ENCODE measurements around the gene ACTRT3.

Gene ACTRT3

DNA sequence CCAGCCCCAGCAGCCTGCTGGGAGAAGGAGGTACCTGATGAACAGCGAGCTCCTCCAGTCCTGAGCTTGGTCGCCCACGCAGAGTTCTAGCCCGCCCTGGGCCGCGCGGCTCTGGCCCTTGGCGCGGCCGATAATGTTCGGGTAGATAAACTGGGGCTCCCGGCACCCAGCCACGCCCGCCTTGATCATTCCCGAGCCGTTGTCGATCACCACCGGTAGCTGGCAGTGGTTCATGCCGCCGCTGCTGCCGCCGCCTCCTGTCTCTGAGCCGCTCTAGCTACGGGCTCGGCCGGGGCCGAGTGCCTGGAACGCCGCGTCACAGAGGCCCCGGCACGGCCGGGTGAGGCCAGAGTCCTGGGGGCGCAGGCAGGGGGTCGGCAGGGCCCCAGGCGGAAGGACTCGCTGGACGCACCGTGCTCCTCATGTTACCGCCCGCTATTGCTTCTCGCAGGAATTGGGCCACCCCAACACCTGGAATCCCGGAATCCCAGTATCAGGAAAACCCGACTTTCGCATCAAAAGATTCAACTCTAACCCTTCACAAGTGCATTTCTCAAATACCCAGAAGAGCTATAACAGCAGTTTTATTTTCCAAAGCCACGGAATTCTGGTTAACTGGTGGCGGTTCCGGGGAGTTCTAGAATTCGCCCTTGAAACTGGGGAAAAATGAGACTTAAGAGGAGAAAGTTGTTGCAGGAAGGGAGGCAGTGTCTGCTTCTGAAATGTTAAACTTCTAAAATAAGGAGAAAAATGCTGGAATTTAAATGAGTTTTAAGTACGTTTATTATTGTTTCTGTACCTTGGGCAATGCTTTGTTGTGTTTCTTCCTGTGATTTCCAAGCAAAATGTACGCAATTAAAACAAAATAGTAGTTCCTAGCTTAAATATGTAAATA lies at the start of gene ACTRT3:
Gene ACTRT3 (minus strand): TSS at position 275 of the 895 bp plus-strand sequence. CDS start 41 bp downstream, at position 234.
- no peak for DNase-seq

DNA sequence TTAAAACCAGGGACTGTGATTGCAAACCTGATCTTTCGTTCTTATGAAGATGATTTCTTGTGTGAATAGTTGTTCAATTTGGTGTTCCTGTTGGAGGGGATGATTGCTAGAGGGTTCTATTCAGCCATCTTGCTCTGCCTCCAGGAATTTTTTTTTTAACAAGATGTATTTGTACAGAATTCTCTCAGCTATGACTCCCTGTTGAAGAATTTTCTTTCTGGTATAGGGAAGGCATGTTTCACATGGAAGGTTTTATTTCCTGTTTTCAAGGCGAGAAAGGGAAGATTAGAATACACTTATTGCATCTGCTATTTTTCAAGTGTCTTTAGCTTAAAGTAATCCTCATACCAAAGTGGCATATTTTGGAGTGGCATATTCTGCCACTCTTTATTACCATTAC lies 49.0 kb upstream of the ACTRT3 start:
- DNase-seq = no peak

DNA sequence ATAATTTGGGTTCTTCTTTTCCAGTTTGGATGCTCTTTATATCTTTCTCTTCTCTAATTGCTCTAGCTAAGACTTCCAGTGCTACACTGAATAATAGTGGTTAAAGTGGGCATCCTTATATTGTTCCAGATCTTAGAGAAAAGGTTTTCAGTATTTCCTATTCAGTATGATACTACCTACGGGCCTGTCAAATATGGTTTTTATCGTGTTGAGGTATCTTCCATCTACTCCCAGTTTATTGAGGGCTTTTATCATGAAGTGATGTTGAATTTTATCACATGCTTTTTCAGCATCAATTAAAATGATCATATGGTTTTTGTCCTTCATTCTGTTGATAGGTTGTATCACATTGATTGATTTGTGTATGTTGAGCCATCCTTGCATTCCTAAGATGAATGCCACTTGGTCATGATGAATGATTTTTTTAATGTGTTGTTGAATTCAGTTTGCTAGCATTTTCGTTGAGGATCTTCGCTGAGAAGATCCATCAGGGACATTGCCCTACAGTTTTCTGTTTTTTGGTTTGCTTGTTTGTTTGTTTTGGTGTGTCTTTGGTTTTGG lies 46.3 kb upstream of the ACTRT3 start:
- DNase-seq = no peak

DNA sequence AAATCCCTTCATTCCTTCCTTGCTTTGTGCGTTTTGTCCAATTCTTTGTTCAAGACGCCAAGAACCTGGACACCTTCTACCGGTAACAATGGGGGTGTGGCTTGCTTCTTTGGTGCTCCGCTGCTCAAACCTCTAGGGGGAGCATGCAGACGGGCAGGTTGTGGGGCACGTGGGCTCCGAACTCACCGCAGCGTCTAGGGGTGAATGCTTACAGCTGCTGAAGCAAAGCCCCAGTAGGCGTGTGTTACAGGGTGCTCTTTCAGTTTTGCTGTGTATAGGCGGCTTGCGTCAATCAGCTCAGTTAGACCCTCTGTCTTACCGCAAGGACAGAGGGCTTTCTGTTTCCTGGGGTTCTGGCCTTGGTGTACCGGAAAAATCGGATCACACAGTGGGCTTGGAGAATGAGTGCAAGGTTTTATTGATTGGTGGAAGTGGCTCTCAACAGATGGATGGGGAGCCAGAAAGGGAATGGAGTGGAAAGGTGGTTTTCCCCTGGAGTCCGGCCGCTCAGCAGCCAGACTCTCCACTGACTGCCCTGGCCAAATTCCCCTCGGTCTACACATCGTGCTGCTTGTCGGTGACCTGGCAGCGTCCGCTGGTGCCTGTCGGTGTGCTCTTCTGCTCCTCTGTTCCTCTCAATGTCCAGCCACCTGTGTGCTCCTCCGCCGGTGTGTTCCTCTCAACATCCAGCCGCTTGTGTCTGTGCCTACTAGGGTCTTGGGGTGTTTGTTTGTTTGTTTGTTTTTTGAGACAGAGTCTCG lies 44.6 kb upstream of the ACTRT3 start:
- peak; percentile 82 to 90 for DNase-seq

DNA sequence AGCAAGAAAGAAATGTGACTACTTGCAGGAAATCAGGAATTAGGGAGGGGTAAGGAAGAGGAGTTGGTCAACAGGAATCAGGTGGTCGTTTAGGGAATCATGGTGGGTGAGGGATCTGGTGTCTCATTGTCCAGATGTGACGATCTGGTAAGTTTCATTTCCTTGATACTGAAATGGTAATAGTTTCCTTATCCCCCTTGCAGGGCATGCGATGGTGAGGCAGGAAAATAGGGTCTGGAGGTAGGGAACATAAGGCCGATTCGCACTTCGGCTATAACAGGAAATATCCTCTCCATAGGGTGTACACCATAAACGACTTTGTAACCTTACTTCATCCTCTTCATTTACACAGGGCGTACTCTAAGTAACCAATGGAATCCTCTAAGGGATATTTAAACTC lies 43.9 kb upstream of the ACTRT3 start:
- peak in 1 of 2 experiments; percentile 51 for DNase-seq

DNA sequence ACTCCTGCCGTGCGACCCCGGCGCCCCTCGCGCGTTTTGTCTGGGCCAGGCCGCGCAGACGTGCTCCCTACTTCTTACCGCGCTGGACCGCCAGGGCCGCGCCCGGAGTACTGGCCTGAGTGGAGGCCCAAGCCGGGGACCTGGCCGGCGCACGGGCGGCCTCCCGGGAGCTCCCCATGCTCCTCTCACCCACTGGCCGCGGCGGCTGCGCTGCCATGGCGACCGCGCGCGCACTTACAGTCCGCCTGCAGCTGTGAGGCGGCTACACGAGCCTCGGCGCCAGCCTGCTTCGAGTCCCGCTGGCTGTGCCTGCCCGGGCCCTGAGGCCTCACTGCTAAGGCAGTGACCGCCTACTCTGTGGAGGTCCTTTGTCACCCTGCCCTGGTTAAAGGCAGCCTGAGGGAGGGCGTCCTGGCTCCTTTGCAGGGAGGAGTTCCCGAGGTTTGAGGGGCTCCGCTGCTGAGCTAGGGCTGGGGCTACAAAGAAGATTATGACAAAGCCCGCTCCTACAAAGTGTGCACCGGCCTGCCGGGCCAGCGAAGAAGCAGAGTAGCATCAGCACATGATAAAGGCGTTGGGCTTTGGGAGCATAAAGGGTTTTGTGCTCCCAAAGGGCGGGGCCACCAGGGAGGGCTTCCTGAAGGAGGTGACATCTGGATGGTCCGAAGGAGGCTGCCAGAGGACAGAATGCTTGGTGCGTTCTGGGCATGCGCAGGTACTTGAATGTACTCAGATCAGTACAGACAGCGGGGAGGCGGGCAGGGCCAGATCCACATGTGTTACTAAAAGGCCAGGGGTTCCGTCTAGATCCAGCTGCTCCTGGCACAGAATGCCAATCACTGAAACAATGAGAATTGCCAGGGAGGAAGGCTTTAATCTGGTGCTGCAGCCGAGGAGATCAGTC lies 43.2 kb upstream of the ACTRT3 start, which contains the start of the genes LRRC34 and LRRIQ4:
Gene LRRC34 (minus strand): TSS at position 573 of the 904 bp plus-strand sequence. CDS start 356 bp downstream, at position 217.
Gene LRRIQ4 (plus strand): TSS at position 539 of the 904 bp plus-strand sequence. CDS start 9,052 bp downstream, outside the sequence.
- peak; percentile 94 to 96 for DNase-seq

DNA sequence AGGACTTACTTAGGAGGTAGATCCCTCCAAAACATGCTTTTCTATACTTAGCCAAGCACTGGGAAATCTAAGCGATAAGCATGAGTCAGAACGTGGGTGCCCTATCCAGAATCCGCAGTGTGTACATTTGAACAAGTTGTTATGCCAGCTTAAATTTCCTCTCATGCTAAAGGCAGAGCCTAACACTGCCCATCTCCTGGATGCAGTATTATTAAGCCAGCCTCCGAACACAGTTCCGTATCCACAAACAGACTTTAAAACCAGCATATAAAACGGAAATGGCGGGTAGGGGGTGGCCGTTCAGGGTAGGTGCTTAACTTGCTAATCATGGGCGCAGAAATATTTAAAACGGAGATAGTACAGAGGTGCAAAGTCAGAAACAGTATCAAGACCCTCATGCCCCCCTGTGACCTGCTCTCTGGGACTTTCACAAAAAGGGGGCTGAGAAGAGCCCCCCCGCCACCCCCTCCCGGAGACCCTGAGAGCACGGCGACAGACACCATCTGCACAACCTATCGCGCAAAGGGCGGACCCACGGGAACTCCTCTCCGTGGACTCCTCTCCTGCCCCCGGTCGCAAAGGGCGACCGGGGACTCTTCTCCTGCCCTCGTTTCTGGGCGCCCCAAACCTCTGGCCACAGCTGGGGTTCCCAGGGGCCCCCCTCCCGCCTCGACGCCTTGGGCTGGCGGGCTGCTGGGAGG lies 42.4 kb upstream of the ACTRT3 start:
- DNase-seq = peak; percentile 35 to 62

DNA sequence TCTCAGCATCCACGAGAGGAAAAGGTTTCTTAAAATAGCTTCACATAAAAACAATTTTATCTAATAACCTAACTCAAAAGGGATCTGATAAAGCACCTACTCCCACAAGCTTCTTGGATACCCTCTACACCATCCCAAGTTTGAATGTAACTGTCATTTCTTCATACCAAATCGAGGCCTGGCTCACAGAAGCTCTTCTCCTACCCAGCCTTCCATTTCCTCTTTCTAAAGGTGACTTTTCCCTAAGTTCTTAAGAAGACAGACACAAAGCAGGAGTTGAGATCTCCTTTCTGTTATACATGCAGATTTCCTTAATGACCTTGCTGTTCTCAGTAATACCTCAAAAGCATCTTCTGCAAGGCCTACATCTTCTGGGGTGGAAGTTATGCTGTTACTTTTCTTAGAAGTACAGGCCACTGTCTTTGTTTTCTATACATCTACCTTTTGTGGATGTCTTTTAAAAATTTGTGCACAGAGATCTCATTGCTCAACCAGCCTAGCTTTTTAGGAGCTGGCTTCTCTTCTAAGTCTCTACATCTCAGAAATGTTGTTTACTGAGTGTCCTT lies 40.0 kb upstream of the ACTRT3 start:
- DNase-seq = no peak

DNA sequence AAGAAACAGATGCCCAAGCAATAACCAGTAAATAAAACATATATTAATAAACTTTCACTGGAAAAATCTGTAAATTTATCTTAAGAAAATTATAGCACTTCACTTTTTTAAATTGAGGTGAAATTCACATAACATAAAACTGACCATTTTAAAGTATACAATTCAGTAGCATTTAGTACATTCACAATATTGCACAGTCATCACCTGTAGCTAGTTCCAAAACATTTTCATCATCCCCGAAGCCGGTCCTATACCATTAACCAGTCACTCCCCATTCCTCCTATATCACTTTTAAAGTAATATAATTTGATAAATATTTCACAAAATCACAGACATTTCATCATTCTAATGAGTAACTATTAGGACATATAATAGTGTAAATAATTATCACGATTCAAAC lies 35.3 kb upstream of the ACTRT3 start:
- no peak for DNase-seq

DNA sequence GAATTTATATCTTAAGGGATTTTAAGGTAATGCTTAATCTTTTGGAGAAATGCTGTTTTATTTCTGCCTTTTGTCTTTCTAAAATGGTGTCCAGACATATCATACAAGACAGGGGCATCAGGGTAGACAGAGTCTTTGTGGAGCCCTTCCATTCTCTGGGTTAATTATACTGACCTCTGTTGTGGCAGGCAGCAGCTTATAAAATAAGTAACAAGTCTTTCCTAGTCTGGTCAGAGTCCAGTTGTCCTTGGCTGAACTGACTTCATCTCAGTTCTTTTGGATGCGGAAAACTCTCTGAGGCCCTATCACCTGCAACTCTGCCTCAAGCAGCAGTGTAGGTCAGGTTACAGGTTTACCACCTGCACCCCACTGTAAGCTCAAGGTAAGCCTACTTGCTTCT lies 23.0 kb upstream of the ACTRT3 start:
- no peak for DNase-seq

DNA sequence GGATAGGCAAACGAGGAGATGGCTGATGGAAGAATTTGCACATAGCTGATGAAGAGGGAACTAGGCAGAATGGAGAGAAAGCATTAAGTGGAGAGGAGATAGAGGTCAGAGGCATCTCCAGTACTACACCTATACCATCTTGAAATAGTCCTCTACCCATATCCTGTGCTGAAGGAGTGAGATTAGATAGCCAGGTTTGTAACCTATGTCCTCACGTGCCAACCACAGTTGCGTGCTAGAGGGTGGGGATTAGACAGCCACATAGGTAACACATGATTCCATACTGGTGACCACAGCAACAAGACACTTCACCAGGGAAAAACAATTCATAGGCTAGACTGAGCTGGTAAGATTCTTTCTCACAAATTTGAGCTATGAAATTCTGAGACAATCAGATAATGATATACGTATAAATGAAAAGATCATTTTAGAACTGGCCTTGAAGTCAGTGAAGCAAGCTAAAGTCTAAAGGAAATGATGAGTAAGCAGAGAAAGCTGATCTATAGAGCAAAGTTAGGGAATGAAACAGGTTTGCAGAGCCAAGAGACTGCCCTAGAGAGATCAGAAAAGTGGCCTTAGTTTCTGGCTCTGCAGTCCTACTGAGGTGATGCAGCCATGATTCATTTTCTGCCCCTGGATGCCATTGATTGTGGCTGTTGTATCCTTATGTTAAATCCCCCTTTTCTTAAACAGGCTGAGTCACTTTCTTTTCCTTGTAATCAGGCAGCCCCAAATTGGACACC lies 21.5 kb upstream of the ACTRT3 start:
- DNase-seq = no peak

DNA sequence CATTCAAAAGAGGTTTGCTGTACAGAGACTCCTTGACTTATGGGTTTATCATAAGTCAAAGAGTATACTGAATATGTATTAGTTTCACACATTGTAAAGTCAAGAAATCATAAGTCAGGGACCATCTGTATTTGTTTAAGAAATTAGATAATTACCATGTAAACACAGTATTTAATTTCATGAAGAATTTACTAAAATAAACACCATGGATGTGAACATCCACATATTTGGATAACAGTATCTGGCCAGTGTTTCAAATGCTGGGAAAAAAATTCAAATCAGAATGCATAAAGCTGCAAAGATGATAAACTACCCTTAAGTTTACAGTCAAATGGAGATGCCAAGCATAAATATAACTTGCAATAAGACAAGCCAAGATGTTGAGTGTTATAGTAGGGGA lies 20.9 kb upstream of the ACTRT3 start:
- DNase-seq = no peak

DNA sequence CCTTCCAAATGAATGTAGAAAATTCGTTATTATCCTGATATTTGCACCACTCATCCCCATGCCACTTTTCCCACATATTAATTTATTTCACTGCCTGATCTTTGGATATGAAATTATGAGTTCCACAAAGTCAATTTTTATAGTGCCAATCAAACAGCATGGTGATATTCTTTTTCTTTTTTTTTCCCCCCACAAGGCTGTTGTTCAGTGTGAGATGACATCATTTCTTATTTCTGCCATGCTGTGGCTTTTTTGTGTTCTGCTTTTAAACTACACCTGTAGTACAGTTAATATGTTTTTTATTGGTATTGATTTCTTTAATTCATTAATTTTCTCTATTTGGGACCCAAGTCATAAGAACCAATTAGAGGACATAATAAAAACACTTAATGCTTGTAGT lies 18.4 kb upstream of the ACTRT3 start:
- DNase-seq = no peak

DNA sequence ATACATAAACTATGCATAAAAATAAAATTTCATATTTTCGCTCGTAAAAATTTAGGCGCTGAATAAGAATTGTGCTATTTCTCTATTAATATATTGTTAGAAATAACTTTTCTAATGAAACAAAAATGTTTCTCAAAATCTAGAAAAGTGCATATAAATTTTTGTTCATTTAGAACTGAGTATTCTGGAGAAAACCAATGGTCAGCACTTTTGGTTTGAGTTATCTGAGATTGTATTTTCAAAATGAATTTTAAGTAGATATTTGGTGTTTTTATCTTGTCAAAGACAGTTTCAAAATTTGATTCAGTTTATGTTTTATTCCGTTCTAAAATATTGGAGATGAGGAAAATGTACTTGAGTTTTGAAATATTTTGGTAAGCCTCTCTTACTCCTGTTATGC lies 17.8 kb upstream of the ACTRT3 start:
- no peak for DNase-seq

DNA sequence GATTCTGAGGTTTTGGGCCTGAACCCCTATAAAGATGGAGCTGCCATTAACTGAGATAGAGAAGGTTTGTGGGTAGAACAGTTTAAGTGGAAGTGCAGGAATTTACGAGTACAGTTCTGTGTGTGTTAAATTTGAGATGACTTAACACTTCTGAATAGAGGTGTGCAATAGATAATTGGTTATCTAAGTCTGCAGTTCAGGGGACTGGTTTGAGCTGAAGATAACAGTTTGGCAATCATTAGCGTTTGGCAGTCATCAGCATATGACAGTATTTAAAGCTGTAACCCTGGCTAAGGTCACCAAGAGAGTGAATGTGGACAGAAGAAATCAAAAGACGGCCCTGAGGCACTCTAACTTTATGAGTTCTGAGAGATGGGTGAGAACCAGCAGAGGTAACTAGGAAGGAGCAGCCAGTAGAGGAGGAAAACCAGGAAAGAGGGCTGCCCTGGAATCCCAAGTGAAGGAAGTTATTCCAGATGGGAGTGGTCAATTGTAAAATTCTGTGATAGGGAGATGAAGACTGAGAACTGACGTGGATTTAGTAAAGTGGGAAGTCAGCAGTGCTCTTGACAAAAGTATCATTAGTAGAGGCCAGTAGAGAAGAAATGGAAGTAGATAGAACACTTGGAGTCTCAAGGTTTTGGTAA lies 12.0 kb upstream of the ACTRT3 start:
- no peak for DNase-seq

DNA sequence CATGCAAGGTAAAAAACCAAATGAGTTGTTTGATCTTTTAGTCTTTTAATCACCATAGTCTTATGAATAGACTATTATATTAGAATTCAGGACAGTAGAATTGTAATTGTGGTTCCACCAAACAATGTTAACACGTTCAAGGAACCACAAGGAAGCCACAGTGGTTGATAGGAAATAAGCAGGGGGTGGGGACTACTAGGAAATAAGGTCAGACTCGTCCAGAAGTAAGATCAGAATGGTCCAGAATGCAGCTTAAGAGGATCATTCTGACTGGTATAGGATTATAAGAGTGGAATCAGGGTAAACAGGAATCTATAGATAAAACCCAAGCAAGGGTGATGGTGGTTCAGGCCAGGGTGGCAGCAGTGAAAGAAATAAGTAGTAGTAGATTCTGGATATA lies 11.4 kb upstream of the ACTRT3 start:
- no peak for DNase-seq

DNA sequence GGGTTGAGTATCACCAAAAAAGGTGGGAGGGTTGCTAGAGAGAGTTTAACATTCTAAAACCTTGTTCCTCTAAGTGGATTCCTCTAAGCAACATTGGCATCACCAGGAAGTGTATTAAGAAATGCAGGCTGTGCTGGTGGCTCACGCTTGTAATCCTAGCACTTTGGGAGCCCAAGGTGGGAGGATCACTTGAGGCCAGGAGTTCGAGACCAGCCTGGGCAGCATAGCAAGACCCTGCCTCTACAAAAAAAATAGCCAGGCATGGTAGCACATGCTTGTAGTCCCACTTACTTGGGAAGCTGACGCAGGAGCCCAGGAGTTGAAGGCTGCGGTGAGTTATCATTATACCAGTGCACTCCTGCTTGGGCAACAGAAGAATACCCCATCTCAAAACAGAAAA lies 8.5 kb upstream of the ACTRT3 start:
- no peak for DNase-seq

DNA sequence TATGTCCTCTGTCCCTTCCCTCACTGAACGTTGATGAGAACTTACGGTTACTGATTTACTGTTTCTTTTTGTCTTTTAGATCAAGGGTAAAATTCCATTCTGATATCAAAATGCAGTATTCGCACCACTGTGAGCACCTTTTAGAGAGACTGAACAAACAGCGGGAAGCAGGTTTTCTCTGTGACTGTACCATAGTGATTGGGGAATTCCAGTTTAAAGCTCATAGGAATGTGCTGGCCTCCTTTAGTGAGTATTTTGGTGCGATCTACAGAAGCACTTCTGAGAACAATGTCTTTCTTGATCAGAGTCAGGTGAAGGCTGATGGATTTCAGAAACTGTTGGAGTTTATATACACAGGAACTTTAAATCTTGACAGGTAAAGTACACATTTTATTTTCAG lies 4.8 kb upstream of the ACTRT3 start:
- no peak for DNase-seq

DNA sequence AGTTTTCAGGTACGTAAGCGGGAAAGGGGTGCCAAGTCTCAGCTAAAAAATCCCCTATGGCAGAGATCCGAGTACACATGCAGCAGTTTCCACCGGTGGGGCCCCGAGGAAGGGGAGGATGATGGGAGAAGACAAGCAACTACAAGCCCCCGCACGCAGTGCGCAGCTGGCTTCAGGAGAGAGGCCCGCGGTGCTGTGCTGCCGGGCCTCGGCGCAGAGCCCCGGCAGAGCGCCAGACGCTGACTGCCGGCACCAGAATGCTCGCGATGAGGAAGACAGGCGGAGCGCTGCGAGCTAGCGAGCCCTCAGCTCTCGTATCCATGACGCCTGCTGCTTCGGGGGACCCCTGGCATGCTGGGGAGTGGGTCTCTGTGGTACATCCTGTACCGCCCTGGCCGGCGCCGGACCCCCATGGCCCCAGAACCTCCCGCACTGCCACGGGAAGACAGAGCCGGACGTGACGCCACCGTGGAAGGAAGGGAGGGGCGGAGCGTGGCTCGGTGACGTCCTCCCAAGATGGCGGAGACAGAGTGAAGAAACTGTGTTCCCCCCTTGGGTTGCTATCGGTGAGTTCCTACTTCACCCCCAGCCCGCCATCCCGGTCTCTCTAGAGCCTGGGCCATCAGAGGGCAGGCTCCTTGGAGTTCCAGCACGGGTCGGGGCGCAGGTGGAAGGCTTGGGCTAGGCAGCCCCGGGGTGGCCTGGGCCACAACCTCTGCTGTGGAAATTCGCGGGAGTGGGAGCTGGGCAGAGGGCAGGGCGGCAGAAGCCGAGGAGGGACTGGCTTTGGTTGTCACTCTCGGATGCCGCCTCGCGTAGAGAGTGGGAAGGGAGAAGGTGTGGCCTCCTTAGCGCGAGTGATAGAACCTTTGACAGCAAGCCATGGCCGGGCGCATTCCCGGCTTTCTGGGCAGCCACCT lies 3.8 kb upstream of the ACTRT3 start, which contains the start of gene MYNN:
Gene MYNN (plus strand): TSS at position 500 of the 920 bp plus-strand sequence. CDS start 900 bp downstream, outside the sequence.
- DNase-seq = peak; percentile 96
